Breast epithelium (tissue), 4 donors: Measurements from ENCODE around the gene HSD11B2. TPM values are rescaled to one million over a fixed set of nuclear protein-coding genes. Genes with fewer than 3 reads are reported as not detected.
"Not testable (repeated sequence)": the region's sequence is repeated elsewhere in the genome, so short reads cannot be mapped to it uniquely, and the experiment has no call there.

Source experiments
- DNase-seq, 2 donors: peaks; one replicate each; pipeline ENCODE4 v3.0.0-alpha.2; 2019; ENCODE audit warnings: low spot score in 2 of 2
- H3K27ac ChIP-seq, 2 donors: fragments of 200-600 bp; sonication (generic) in 1 of 2; one replicate each; pipeline ENCODE4 v1.5.1; 2016 to 2019; ENCODE audit warnings: mild to moderate bottlenecking in 1 of 2
- H3K27me3 ChIP-seq, 2 donors: fragments of 200-600 bp; sonication (generic) in 1 of 2; one replicate each; pipeline versions ENCODE4 v1.5.1 to v1.6.0; 2017 to 2019; ENCODE audit warnings: control low read depth in 1 of 2, mild to moderate bottlenecking in 1 of 2
- H3K36me3 ChIP-seq: fragments of 200-600 bp; one replicate; pipeline ENCODE4 v1.5.1; 2019
- H3K4me1 ChIP-seq, 2 donors: fragments of 200-600 bp; sonication (generic); one replicate each; pipeline ENCODE4 v1.5.1; 2016 to 2019; ENCODE audit warnings: control low read depth in 1 of 2
- H3K4me3 ChIP-seq, 3 donors: fragments of 200-600 bp; sonication (generic); 1 replicate in 2 of 3; 2 replicates in 1 of 3; pipeline ENCODE4 v1.5.1; 2016 to 2019; ENCODE audit warnings: mild to moderate bottlenecking in 3 of 3, moderate library complexity in 2 of 3
- H3K9me3 ChIP-seq, 2 donors: fragments of 200-600 bp; sonication (generic) in 1 of 2; one replicate each; pipeline ENCODE4 v1.5.1; 2016 to 2019; ENCODE audit warnings: control low read depth in 1 of 2
- CTCF ChIP-seq, 3 donors: fragments of 450-650 bp; IDR thresholded peaks; one replicate each; pipeline ENCODE4 v1.5.1; 2016 to 2017; ENCODE audit warnings: antibody characterized with exemption in 3 of 3, mild to moderate bottlenecking in 3 of 3, moderate library complexity in 3 of 3
- POLR2A ChIP-seq: fragments of 450-650 bp; IDR thresholded peaks from one replicate; pipeline ENCODE4 v1.6.1; 2016; ENCODE audit warnings: antibody characterized with exemption, mild to moderate bottlenecking, moderate library complexity
- POLR2AphosphoS5 ChIP-seq, 3 donors: sonication (generic); formaldehyde crosslinking; IDR thresholded peaks; one replicate each; pipeline ENCODE4 v1.6.1; 2017; ENCODE audit warnings: antibody characterized with exemption in 3 of 3
- intact Hi-C: fragments of 100-400 bp; cut with DNase I; formaldehyde crosslinking; loops from one replicate; pipeline ENCODE4 v1.15.1; 2023; ENCODE audit warnings: low total_unique reads
- total RNA-seq, 3 donors: library from RNA; depleted of rRNA; stranded (reverse); fragments of >200 nt; gene quantifications; one replicate each; pipeline ENCODE4 v1.1.0, GENCODE V29; 2016

HSD11B2 gene
- total RNA-seq, 3 donors from 2014 or later = 0.32 to 66.9 (median 10.2) TPM

- DNase-seq = no peak
- intact Hi-C loops = loop anchor here (1.0 to 10.0 kb wide), 2 partner anchors 24 to 235 kb away; partner anchors contain the start of gene NOL3
- Histone ChIP-seq H3K27me3 (no peaks in the 10 kb centered on the region), H3K36me3 (no peaks in the 10 kb centered on the region), H3K4me1 (peaks cover 0 to 10% of the 10 kb centered on the region in 2 donors), H3K27ac (no peak overlapping the region), H3K9me3 (no peaks in the 10 kb centered on the region), H3K4me3 (no peak overlapping the region)
- no peak for TF ChIP-seq POLR2AphosphoS5 (IDR thresholded peaks at IDR 0.05)
- no peak for TF ChIP-seq CTCF (IDR thresholded peaks at IDR 0.05)
- no peak for TF ChIP-seq POLR2A
Measured at GRCh38 chr16:67409631-67410030, 21.3 kb upstream of the HSD11B2 start.

GRCh38 chr16:67411339-67411738 is 19.6 kb upstream of the HSD11B2 start:
- no peaks in the 10 kb centered on the region for H3K4me1 ChIP-seq
- no peak overlapping the region for H3K27ac ChIP-seq
- intact Hi-C loops = loop anchor here (10.0 kb wide), 1 partner anchor 237 kb away; the partner anchor contains the start of gene NOL3
- no peak overlapping the region for H3K4me3 ChIP-seq
- no peaks in the 10 kb centered on the region for H3K36me3 ChIP-seq
- no peaks in the 10 kb centered on the region for H3K9me3 ChIP-seq
- no peak for TF ChIP-seq POLR2AphosphoS5 (IDR thresholded peaks at IDR 0.05)
- no peak for TF ChIP-seq POLR2A
- no peak for TF ChIP-seq CTCF (IDR thresholded peaks at IDR 0.05)
- H3K27me3 ChIP-seq = no peaks in the 10 kb centered on the region
- no peak for DNase-seq

GRCh38 chr16:67412294-67412693 is 18.6 kb upstream of the HSD11B2 start:
- TF ChIP-seq CTCF (IDR thresholded peaks at IDR 0.05) (no peak), POLR2AphosphoS5 (IDR thresholded peaks at IDR 0.05) (no peak), POLR2A (no peak)
- Histone ChIP-seq H3K27me3 (no peaks in the 10 kb centered on the region), H3K4me1 (no peaks in the 10 kb centered on the region), H3K4me3 (no peak overlapping the region), H3K9me3 (no peaks in the 10 kb centered on the region), H3K27ac (peak overlapping the region in 1 of 2 donors; percentile 6), H3K36me3 (no peaks in the 10 kb centered on the region)
- intact Hi-C loops = loop anchor here (10.0 kb wide), 1 partner anchor 237 kb away; the partner anchor contains the start of gene NOL3
- no peak for DNase-seq

- Histone ChIP-seq H3K4me1 (no peaks in the 10 kb centered on the region), H3K27ac (peak overlapping the region; percentile 44 to 73), H3K27me3 (no peaks in the 10 kb centered on the region), H3K4me3 (no peak overlapping the region), H3K9me3 (no peaks in the 10 kb centered on the region), H3K36me3 (no peaks in the 10 kb centered on the region)
- intact Hi-C loops = loop anchor here (10.0 kb wide), 1 partner anchor 239 kb away; the partner anchor contains the start of gene NOL3
- no peak for DNase-seq
- TF ChIP-seq POLR2AphosphoS5 (IDR thresholded peaks at IDR 0.05) (no peak), POLR2A (no peak), CTCF (IDR thresholded peaks at IDR 0.05) (no peak)
Measured at GRCh38 chr16:67413978-67414911, 16.7 kb upstream of the HSD11B2 start.

- not testable (repeated sequence) for H3K4me1 ChIP-seq, H3K36me3 ChIP-seq, DNase-seq, H3K27me3 ChIP-seq, H3K9me3 ChIP-seq
- intact Hi-C loops = loop anchor here (10.0 kb wide), 1 partner anchor 241 kb away; the partner anchor contains the start of gene NOL3
- H3K27ac ChIP-seq = peak overlapping the region; percentile 95 to 97
- peak overlapping the region; percentile 78 to 96 (median 79) for H3K4me3 ChIP-seq
Measured at GRCh38 chr16:67415421-67415820, 15.5 kb upstream of the HSD11B2 start.
